ENCODE results near the gene KRTCAP3. TPM values are rescaled to one million over a fixed set of nuclear protein-coding genes. Genes with fewer than 3 reads are reported as not detected.

The KRTCAP3 gene
- total RNA-seq, 2 experiments from 2014 or later, result 1.9 to 6.9 TPM

DNA sequence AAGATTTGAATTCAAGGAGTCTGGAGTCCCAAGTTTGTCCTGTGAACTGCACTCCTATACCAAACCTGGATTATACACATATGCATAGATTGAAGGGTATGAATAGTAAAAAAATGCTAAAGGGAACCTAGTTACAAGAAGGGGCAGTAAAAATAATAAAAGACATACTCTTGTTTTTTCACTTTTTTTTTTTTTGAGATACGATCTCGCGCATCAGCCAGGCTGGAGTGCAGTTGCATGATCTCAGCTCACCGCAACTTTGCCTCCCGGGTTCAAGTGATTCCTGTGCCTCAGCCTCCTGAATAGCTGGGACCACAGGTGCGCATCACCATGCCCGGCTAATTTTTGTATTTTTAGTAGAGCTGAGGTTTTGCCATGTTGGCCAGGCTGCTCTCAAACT is 22.3 kb downstream of the KRTCAP3 start:
- BruUV-seq (replicated peaks), result no TSS peak

DNA sequence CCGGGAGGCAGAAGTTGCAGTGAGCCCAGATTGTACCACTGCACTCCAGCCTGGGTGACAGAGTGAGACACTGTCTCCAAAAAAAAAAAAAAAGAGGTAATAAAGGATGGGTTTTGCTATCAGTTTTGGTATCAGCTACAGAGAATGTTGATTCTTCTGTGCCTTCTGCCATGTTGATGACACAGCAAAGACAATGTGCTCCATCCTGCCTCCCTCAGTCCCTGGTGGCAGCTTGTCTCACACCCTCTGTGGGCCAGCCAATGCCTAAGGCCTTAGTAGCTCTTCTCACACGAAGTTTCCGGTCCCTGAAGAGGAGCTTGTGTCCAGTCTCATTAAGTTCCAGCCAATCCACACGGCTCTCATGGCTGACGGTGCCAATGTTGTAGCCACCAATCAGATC is 29.8 kb downstream of the KRTCAP3 start:
- no peak overlapping the region for H3K4me2 ChIP-seq (ENCODE audit: low read length)
- no peaks in the 10 kb centered on the region for H3K9me3 ChIP-seq (ENCODE audit: low read length)
- no peaks in the 10 kb centered on the region for H3K79me2 ChIP-seq (ENCODE audit: insufficient read depth, low read depth, low read length)
- no peaks in the 10 kb centered on the region for H4K20me1 ChIP-seq (ENCODE audit: insufficient read depth, low read length)
- peaks cover 8% of the 10 kb centered on the region; the same call in 1 of the 2 replicates for H3K36me3 ChIP-seq (ENCODE audit: insufficient read depth, low read length)
- no peak overlapping the region for H3K27ac ChIP-seq (ENCODE audit: low read depth, low read length, poor library complexity, severe bottlenecking)
- no TSS peak for BruUV-seq (replicated peaks)
- ChIA-PET POLR2A (interaction anchor here (0.6 kb wide), 2 partner anchors 27 to 1501 kb away, joined by 3 read pairs; no protein-coding TSS in a partner anchor), CTCF (ENCODE audit: unreplicated experiment) (no interaction called here)
- H2AFZ ChIP-seq (ENCODE audit: low read length), result no peak overlapping the region
- H3K9me2 ChIP-seq (ENCODE audit: insufficient read depth, low read length), result no peaks in the 10 kb centered on the region
- no peak overlapping the region for H3K4me3 ChIP-seq (ENCODE audit: low read depth, low read length, poor library complexity, severe bottlenecking)
- no peaks in the 10 kb centered on the region for H3K4me1 ChIP-seq (ENCODE audit: insufficient read depth, low read length, poor library complexity, severe bottlenecking)
- intact Hi-C loops (cut with micrococcal nuclease; ENCODE audit: unreplicated experiment), result no loop called here
- TF ChIP-seq, protein P1, sequence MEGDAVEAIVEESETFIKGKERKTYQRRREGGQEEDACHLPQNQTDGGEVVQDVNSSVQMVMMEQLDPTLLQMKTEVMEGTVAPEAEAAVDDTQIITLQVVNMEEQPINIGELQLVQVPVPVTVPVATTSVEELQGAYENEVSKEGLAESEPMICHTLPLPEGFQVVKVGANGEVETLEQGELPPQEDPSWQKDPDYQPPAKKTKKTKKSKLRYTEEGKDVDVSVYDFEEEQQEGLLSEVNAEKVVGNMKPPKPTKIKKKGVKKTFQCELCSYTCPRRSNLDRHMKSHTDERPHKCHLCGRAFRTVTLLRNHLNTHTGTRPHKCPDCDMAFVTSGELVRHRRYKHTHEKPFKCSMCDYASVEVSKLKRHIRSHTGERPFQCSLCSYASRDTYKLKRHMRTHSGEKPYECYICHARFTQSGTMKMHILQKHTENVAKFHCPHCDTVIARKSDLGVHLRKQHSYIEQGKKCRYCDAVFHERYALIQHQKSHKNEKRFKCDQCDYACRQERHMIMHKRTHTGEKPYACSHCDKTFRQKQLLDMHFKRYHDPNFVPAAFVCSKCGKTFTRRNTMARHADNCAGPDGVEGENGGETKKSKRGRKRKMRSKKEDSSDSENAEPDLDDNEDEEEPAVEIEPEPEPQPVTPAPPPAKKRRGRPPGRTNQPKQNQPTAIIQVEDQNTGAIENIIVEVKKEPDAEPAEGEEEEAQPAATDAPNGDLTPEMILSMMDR (conservative IDR thresholded peaks at IDR 0.05; ENCODE audit: low read length), result no peak
- no peak for TF ChIP-seq EZH2phosphoT487 (IDR thresholded peaks at IDR 0.05; ENCODE audit: borderline replicate concordance, low read depth, low read length)
- no peak for DNase-seq (ENCODE audit: low spot score)

More for the DNA sequence above, 22.3 kb downstream of the KRTCAP3 start:
- Histone ChIP-seq H3K27ac (ENCODE audit: low read depth, low read length, poor library complexity, severe bottlenecking) (no peak overlapping the region), H2AFZ (ENCODE audit: low read length) (no peak overlapping the region), H3K4me1 (ENCODE audit: insufficient read depth, low read length, poor library complexity, severe bottlenecking) (no peaks in the 10 kb centered on the region), H3K9me2 (ENCODE audit: insufficient read depth, low read length) (no peaks in the 10 kb centered on the region), H3K9me3 (ENCODE audit: low read length) (no peaks in the 10 kb centered on the region), H3K79me2 (ENCODE audit: insufficient read depth, low read depth, low read length) (no peaks in the 10 kb centered on the region), H3K4me3 (ENCODE audit: low read depth, low read length, poor library complexity, severe bottlenecking) (no peak overlapping the region), H3K36me3 (ENCODE audit: insufficient read depth, low read length) (no peaks in the 10 kb centered on the region), H4K20me1 (ENCODE audit: insufficient read depth, low read length) (no peaks in the 10 kb centered on the region), H3K4me2 (ENCODE audit: low read length) (no peak overlapping the region)
- ChIA-PET POLR2A (no interaction called here), CTCF (ENCODE audit: unreplicated experiment) (no interaction called here)
- DNase-seq (ENCODE audit: low spot score), result no peak
- intact Hi-C loops (cut with micrococcal nuclease; ENCODE audit: unreplicated experiment), result no loop called here
- TF ChIP-seq, protein P1 (conservative IDR thresholded peaks at IDR 0.05; ENCODE audit: low read length), result no peak
- TF ChIP-seq EZH2phosphoT487 (IDR thresholded peaks at IDR 0.05; ENCODE audit: borderline replicate concordance, low read depth, low read length), result no peak

- H3K27ac ChIP-seq (ENCODE audit: low read depth, low read length, poor library complexity, severe bottlenecking), result no peak overlapping the region
- H3K9me3 ChIP-seq (ENCODE audit: low read length), result no peaks in the 10 kb centered on the region
- CTCF ChIA-PET (ENCODE audit: unreplicated experiment), result no interaction called here
- no peak overlapping the region for H2AFZ ChIP-seq (ENCODE audit: low read length)
- TF ChIP-seq, protein P1 (conservative IDR thresholded peaks at IDR 0.05; ENCODE audit: low read length), result no peak
- TF ChIP-seq EZH2phosphoT487 (IDR thresholded peaks at IDR 0.05; ENCODE audit: borderline replicate concordance, low read depth, low read length), result no peak
- H3K4me1 ChIP-seq (ENCODE audit: insufficient read depth, low read length, poor library complexity, severe bottlenecking), result peaks cover 20% of the 10 kb centered on the region
- no peaks in the 10 kb centered on the region for H4K20me1 ChIP-seq (ENCODE audit: insufficient read depth, low read length)
- peak overlapping the region; percentile 47 for H3K4me2 ChIP-seq (ENCODE audit: low read length)
- peak; percentile 20 for DNase-seq (ENCODE audit: low spot score)
- BruUV-seq (replicated peaks), result no TSS peak
- intact Hi-C loops (cut with micrococcal nuclease; ENCODE audit: unreplicated experiment), result no loop called here
- peaks cover 5% of the 10 kb centered on the region; the same call in 1 of the 2 replicates for H3K36me3 ChIP-seq (ENCODE audit: insufficient read depth, low read length)
- H3K4me3 ChIP-seq (ENCODE audit: low read depth, low read length, poor library complexity, severe bottlenecking), result no peak overlapping the region
- no peaks in the 10 kb centered on the region for H3K9me2 ChIP-seq (ENCODE audit: insufficient read depth, low read length)
- POLR2A ChIA-PET, result interaction anchor here (0.5 to 1.0 kb wide), 3 partner anchors 8 to 19 kb away, joined by 3 read pairs; no protein-coding TSS in a partner anchor
- no peaks in the 10 kb centered on the region for H3K79me2 ChIP-seq (ENCODE audit: insufficient read depth, low read depth, low read length)
These were observed 43.3 kb downstream of the KRTCAP3 start for GRCh38 chr2:27485496-27485895.

Data from OCI-LY7 (cell line).